A673 (cell line): Measurements from ENCODE around the gene AP3S1. TPM values are rescaled to one million over a fixed set of nuclear protein-coding genes. Genes with fewer than 3 reads are reported as not detected.

Experiments used
- BruUV-seq: library from RNA; stranded (reverse); fragments of 400-500 nt; replicated peaks from 2 replicates; lab custom pipeline; 2021; lab: Mats Ljungman, UMichigan
- CTCF ChIA-PET: fragments of 300-600 bp; sonication (Branson Sonifier 250); formaldehyde crosslinking; loops from one replicate; lab custom pipeline; 2022; ENCODE audit warnings: antibody characterized with exemption; lab: Charles Lee
- POLR2A ChIA-PET: fragments of 300-600 bp; sonication (Branson Sonifier 250); formaldehyde crosslinking; loops from one replicate; lab custom pipeline; 2022; ENCODE audit warnings: antibody characterized with exemption; ENCODE audit not compliant: low non-redundant PET; lab: Charles Lee
- DNase-seq: peaks from one replicate; pipeline ENCODE4 v3.0.0-alpha.2; 2015; ENCODE audit warnings: low spot score
- H3K27ac ChIP-seq: fragments of 200-600 bp; sonication (generic); 2 replicates; pipeline ENCODE4 v1.5.1; 2016; ENCODE audit warnings: mixed run types, low read depth, mild to moderate bottlenecking, mixed read lengths, antibody characterized with exemption, low read length; ENCODE audit not compliant: poor library complexity, severe bottlenecking
- H3K27me3 ChIP-seq: fragments of 200-600 bp; sonication (generic); replicated peaks from 2 replicates; pipeline ENCODE4 v1.6.1; 2017; ENCODE audit warnings: mixed run types, low read depth, mild to moderate bottlenecking, mixed read lengths, antibody characterized with exemption, low read length; ENCODE audit not compliant: insufficient read depth, poor library complexity
- H3K36me3 ChIP-seq: fragments of 200-600 bp; sonication (generic); 2 replicates; pipeline ENCODE4 v1.6.1; 2016; ENCODE audit warnings: mixed run types, mild to moderate bottlenecking, mixed read lengths, antibody characterized with exemption, low read length; ENCODE audit not compliant: insufficient read depth, poor library complexity, severe bottlenecking
- H3K4me1 ChIP-seq: fragments of 200-600 bp; sonication (generic); 2 replicates; pipeline ENCODE4 v1.6.1; 2017; ENCODE audit warnings: mixed run types, mild to moderate bottlenecking, mixed read lengths, antibody characterized with exemption, low read length; ENCODE audit not compliant: insufficient read depth, poor library complexity, severe bottlenecking
- H3K4me3 ChIP-seq: fragments of 200-600 bp; sonication (generic); 2 replicates; pipeline ENCODE4 v1.5.1; 2016; ENCODE audit warnings: low read depth, mixed run types, mild to moderate bottlenecking, mixed read lengths, low read length; ENCODE audit not compliant: poor library complexity, severe bottlenecking
- H3K9me3 ChIP-seq: fragments of 200-600 bp; sonication (generic); 2 replicates; pipeline ENCODE4 v1.6.1; 2016; ENCODE audit warnings: mixed run types, low read depth, mild to moderate bottlenecking, mixed read lengths, antibody characterized with exemption, low read length; ENCODE audit not compliant: poor library complexity, severe bottlenecking
- CTCF ChIP-seq: fragments of 300-800, 200-600 bp; sonication (generic); conservative IDR thresholded peaks from 2 replicates; pipeline ENCODE4 v1.5.1; 2017; ENCODE audit warnings: low read depth, mild to moderate bottlenecking, antibody characterized with exemption, low read length, moderate library complexity, mixed read lengths
- EZH2 ChIP-seq: fragments of 200-600 bp; sonication (generic); IDR thresholded peaks from 2 replicates; pipeline ENCODE4 v1.6.1; 2017; ENCODE audit warnings: borderline replicate concordance, low read depth, mild to moderate bottlenecking, mixed read lengths, antibody characterized with exemption, low read length; ENCODE audit not compliant: poor library complexity, severe bottlenecking
- intact Hi-C: fragments of 100-400 bp; cut with micrococcal nuclease; formaldehyde crosslinking; loops from one replicate; pipeline ENCODE4 v1.10.0; 2022; ENCODE audit not compliant: unreplicated experiment
- total RNA-seq: library from RNA; stranded (reverse); gene quantifications from 2 replicates; pipeline ENCODE4 v1.2.3, GENCODE V29; 2021

AP3S1 gene
- total RNA-seq, 1 experiment from 2014 or later = 66.9 TPM

- no peaks in the 10 kb centered on the region for H3K9me3 ChIP-seq
Observed at GRCh38 chr5:115798252-115798651, 43.5 kb upstream of the AP3S1 start.

GRCh38 chr5:115800108-115800507 lies 41.6 kb upstream of the AP3S1 start:
- H3K4me3 ChIP-seq = no peak overlapping the region
- H3K36me3 ChIP-seq = no peaks in the 10 kb centered on the region
- no peaks in the 10 kb centered on the region for H3K27me3 ChIP-seq
- no peak for DNase-seq
- intact Hi-C loops = no loop called here
- no peaks in the 10 kb centered on the region for H3K9me3 ChIP-seq
- TF ChIP-seq EZH2 (no peak), CTCF (no peak)
- no peaks in the 10 kb centered on the region for H3K4me1 ChIP-seq
- no TSS peak for BruUV-seq
- H3K27ac ChIP-seq = no peak overlapping the region
- POLR2A ChIA-PET = no interaction called here
- CTCF ChIA-PET = no interaction called here

More at GRCh38 chr5:115798252-115798651, 43.5 kb upstream of the AP3S1 start:
- Histone ChIP-seq H3K36me3 (no peaks in the 10 kb centered on the region), H3K27me3 (peaks cover 3% of the 10 kb centered on the region), H3K27ac (no peak overlapping the region), H3K4me3 (no peak overlapping the region), H3K4me1 (no peaks in the 10 kb centered on the region)
- TF ChIP-seq CTCF (no peak), EZH2 (no peak)
- no TSS peak for BruUV-seq
- POLR2A ChIA-PET = no interaction called here
- intact Hi-C loops = no loop called here
- no peak for DNase-seq
- CTCF ChIA-PET = no interaction called here

GRCh38 chr5:115801152-115801551 lies 40.6 kb upstream of the AP3S1 start:
- TF ChIP-seq EZH2 (no peak), CTCF (no peak)
- intact Hi-C loops = no loop called here
- no peaks in the 10 kb centered on the region for H3K4me1 ChIP-seq
- ChIA-PET POLR2A (no interaction called here), CTCF (no interaction called here)
- no peak for DNase-seq
- no TSS peak for BruUV-seq
- H3K27ac ChIP-seq = no peak overlapping the region
- no peaks in the 10 kb centered on the region for H3K36me3 ChIP-seq
- no peaks in the 10 kb centered on the region for H3K9me3 ChIP-seq
- H3K27me3 ChIP-seq = no peaks in the 10 kb centered on the region
- H3K4me3 ChIP-seq = no peak overlapping the region
